ENCODE results near the gene ARFIP2. TPM values are rescaled to one million over a fixed set of nuclear protein-coding genes. Genes with fewer than 3 reads are reported as not detected.
A peak's percentile ranks its signal among the peaks of the same experiment; 100 is the strongest.

Gene ARFIP2
- total RNA-seq, 1 donor from 2014 or later = 36.4 TPM

DNA sequence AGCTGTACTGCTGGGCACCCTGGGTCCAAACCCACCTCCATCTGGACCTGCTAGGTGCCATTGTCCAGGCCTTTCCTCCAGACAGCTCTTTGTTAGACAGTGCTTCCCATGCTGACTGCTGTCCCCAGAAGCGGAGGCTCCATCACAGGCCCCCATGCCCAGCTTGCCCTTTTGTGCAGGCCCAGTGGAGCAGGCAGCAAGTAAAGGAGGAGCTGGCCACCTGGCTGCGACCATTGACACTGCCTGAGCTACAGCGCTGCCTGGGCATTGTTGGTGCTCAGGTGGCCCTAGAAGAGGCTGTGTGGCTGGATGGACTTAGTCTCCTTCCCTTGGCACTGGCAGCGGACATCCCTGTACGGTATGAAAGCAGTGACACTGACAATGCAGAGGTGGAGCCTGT, 17.4 kb upstream of the ARFIP2 start:
- no peaks in the 10 kb centered on the region for H3K4me1 ChIP-seq
- no peak overlapping the region for H3K4me3 ChIP-seq
- H3K9me3 ChIP-seq = no peaks in the 10 kb centered on the region
- intact Hi-C loops (cut with DNase I) = no loop called here
- H3K36me3 ChIP-seq = peaks cover 23% of the 10 kb centered on the region
- H3K27me3 ChIP-seq = no peaks in the 10 kb centered on the region
- ATAC-seq (no peak), DNase-seq (no peak)
- TF ChIP-seq, protein P1, sequence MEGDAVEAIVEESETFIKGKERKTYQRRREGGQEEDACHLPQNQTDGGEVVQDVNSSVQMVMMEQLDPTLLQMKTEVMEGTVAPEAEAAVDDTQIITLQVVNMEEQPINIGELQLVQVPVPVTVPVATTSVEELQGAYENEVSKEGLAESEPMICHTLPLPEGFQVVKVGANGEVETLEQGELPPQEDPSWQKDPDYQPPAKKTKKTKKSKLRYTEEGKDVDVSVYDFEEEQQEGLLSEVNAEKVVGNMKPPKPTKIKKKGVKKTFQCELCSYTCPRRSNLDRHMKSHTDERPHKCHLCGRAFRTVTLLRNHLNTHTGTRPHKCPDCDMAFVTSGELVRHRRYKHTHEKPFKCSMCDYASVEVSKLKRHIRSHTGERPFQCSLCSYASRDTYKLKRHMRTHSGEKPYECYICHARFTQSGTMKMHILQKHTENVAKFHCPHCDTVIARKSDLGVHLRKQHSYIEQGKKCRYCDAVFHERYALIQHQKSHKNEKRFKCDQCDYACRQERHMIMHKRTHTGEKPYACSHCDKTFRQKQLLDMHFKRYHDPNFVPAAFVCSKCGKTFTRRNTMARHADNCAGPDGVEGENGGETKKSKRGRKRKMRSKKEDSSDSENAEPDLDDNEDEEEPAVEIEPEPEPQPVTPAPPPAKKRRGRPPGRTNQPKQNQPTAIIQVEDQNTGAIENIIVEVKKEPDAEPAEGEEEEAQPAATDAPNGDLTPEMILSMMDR (IDR thresholded peaks at IDR 0.05) = no peak
- H3K27ac ChIP-seq = no peak overlapping the region

DNA sequence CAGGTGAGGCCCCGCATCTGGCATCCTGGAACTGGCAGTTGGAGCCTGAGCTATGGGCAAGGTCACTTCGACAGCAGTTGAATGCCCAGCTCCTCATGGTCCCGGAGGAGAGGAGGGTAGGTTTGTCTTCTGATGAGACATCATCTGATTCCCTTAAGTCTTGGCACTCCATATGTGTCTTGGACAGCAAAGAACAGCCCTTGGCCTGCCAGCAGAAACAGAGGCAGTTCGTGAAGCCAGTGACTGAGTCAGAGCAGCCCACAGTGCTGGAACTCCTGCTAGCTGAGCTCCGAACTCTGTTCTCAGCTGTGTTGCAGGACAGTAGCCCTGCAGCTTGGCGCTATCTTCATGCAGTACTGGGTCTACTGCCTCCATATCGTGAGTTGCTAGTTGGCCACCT, 17.0 kb upstream of the ARFIP2 start:
- intact Hi-C loops (cut with DNase I) = no loop called here
- no peak for DNase-seq
- peak; percentile 35 for ATAC-seq

DNA sequence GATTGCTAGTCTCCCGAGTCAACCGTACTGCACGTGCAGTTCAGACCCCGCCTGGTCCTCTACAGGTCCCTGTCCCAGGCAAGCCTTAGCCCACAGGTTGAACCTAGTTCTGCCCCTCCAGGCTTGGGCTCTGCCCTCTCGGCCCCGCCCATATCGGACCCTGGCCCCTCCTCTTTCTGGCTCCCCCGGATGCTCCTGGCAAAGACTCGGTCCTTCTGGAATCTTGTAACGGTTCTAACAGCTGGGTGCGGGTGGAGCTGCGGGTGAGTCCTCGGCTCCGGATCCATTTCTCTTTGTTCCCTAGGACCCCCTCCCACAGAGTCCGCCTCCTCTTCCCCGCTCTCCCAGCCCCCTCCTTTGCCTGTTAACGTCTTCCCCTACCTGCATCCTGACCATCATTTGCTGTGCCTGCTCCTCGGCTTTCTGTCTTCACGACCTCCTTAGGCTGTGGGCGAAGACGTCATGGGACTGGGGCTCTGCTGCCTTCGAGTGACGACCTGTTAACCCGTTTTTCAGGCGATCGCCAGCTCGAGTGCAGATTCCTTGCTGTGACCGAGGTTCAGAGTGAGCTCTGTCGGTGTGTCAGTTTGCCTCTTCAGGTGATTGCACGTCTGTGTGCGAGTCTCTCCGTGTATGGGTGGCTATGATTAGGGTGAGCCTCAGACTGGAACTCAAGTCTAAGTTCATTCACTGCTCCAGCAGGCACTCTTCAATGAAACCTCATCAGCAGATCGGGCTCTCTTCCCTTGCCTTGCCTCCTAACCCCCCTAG, 16.1 kb upstream of the ARFIP2 start, which contains the start of gene DNHD1:
Gene DNHD1, plus strand, starts transcription at position 212 of the 771 bp plus-strand sequence. CDS start 936 bp downstream, outside the sequence.
- intact Hi-C loops (cut with DNase I) = no loop called here
- Histone ChIP-seq H3K4me3 (no peak within 1 kb of the TSS), H3K4me1 (no peaks in the 10 kb centered on the region), H3K36me3 (peaks cover 26% of the 10 kb centered on the region), H3K9me3 (no peaks in the 10 kb centered on the region), H3K27ac (no peak within 1 kb of the TSS), H3K27me3 (no peaks in the 10 kb centered on the region)
- ATAC-seq (peak; percentile 49), DNase-seq (no peak)
- TF ChIP-seq, protein P1 (IDR thresholded peaks at IDR 0.05) = no peak

More for the DNA sequence above, 17.0 kb upstream of the ARFIP2 start:
- H3K27me3 ChIP-seq = no peaks in the 10 kb centered on the region
- no peak overlapping the region for H3K27ac ChIP-seq
- no peaks in the 10 kb centered on the region for H3K4me1 ChIP-seq
- H3K4me3 ChIP-seq = no peak overlapping the region
- H3K9me3 ChIP-seq = no peaks in the 10 kb centered on the region
- TF ChIP-seq, protein P1 (IDR thresholded peaks at IDR 0.05) = no peak
- H3K36me3 ChIP-seq = peaks cover 23% of the 10 kb centered on the region

DNA sequence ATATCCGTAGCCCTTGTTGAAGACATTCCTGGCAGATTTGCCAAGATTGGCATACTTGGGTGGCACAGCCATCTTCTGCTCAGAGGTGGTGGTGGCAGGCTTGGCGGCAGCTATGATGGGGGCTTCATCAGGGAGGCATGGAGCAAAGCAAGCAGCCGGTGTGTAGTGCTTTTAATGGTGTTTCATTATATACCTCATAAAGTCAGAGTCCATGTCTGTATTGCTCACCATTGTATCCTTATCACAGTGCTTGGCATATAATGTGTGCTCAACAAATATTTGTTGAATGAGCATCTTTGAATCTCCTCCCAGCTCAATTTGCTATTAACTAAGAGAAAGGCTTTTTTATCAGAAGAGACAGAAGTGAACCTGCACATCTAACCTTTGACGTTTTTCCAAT, 8.2 kb upstream of the ARFIP2 start:
- Histone ChIP-seq H3K4me3 (no peak overlapping the region), H3K27ac (no peak overlapping the region), H3K4me1 (no peaks in the 10 kb centered on the region), H3K9me3 (no peaks in the 10 kb centered on the region), H3K27me3 (no peaks in the 10 kb centered on the region), H3K36me3 (peaks cover 76% of the 10 kb centered on the region)
- ATAC-seq (no peak), DNase-seq (no peak)
- TF ChIP-seq, protein P1 (IDR thresholded peaks at IDR 0.05) = no peak
- intact Hi-C loops (cut with DNase I) = no loop called here

DNA sequence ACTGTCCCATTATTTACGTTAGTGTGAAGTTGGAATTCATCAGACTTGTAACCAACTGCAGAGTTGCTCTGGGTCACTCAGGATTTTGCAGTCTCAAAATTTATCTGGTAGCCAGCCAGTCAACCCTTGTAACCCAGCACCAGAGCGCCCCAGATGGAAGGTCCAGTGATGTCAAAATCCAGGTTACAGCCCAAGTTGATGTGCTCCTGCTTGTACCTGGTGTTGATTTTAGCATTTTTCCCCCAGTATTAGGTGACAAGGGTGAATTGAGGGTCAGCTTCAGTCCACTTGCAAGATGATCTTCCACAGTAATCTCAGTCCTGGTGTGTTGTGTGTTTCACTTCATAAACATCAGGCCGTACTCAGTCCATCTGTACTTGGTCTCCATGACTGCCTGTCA, 7.7 kb upstream of the ARFIP2 start:
- no peaks in the 10 kb centered on the region for H3K27me3 ChIP-seq
- H3K4me1 ChIP-seq = no peaks in the 10 kb centered on the region
- intact Hi-C loops (cut with DNase I) = no loop called here
- no peaks in the 10 kb centered on the region for H3K9me3 ChIP-seq
- H3K27ac ChIP-seq = no peak overlapping the region
- H3K36me3 ChIP-seq = peaks cover 76% of the 10 kb centered on the region
- no peak for ATAC-seq
- DNase-seq = no peak
- TF ChIP-seq, protein P1 (IDR thresholded peaks at IDR 0.05) = no peak
- no peak overlapping the region for H3K4me3 ChIP-seq

All from upper lobe of right lung (tissue), 1 donor.